GM12878 (cell line): ENCODE results near the gene ZNF716.

Source experiments
- CTCF ChIP-seq, 3 experiments: IDR thresholded peaks in 2 of 3; conservative IDR thresholded peaks in 1 of 3; 2 replicates each; pipeline ENCODE4 v1.5.1; 2011; ENCODE audit warnings: low read depth in 3 of 3, low read length in 3 of 3, mild to moderate bottlenecking in 3 of 3, control low read depth in 2 of 3, moderate library complexity in 2 of 3, inconsistent platforms in 1 of 3, mixed read lengths in 1 of 3; ENCODE audit not compliant: control insufficient read depth in 2 of 3, insufficient read depth in 1 of 3; ENCODE audit errors: extremely low read depth in 1 of 3
- EP300 ChIP-seq, 2 experiments: fragments of 150-350 bp in 1 of 2; IDR thresholded peaks; 2 replicates each; pipeline ENCODE4 v1.6.1; 2011 to 2012; ENCODE audit warnings: low read depth in 2 of 2, low read length in 2 of 2, borderline replicate concordance in 1 of 2, improper control_type of control experiment in 1 of 2, inconsistent platforms in 1 of 2; ENCODE audit not compliant: control insufficient read depth in 1 of 2
- EZH2 ChIP-seq: IDR thresholded peaks from 2 replicates; pipeline ENCODE4 v1.6.1; 2012; ENCODE audit warnings: low read depth, mild to moderate bottlenecking, control low read depth, inconsistent platforms, low read length, borderline replicate concordance; ENCODE audit not compliant: control insufficient read depth
- JUND ChIP-seq: IDR thresholded peaks from 2 replicates; pipeline ENCODE4 v1.6.1; 2012; ENCODE audit warnings: low read depth, mild to moderate bottlenecking, low read length, improper control_type of control experiment, moderate library complexity
- POLR2A ChIP-seq: IDR thresholded peaks from 2 replicates; pipeline ENCODE4 v1.6.1; 2011; ENCODE audit warnings: low read depth, mild to moderate bottlenecking, low read length
- SMARCA5 ChIP-seq: fragments of 450-650 bp; IDR thresholded peaks from 2 replicates; pipeline ENCODE4 v1.6.1; 2017; ENCODE audit warnings: mild to moderate bottlenecking

DNA sequence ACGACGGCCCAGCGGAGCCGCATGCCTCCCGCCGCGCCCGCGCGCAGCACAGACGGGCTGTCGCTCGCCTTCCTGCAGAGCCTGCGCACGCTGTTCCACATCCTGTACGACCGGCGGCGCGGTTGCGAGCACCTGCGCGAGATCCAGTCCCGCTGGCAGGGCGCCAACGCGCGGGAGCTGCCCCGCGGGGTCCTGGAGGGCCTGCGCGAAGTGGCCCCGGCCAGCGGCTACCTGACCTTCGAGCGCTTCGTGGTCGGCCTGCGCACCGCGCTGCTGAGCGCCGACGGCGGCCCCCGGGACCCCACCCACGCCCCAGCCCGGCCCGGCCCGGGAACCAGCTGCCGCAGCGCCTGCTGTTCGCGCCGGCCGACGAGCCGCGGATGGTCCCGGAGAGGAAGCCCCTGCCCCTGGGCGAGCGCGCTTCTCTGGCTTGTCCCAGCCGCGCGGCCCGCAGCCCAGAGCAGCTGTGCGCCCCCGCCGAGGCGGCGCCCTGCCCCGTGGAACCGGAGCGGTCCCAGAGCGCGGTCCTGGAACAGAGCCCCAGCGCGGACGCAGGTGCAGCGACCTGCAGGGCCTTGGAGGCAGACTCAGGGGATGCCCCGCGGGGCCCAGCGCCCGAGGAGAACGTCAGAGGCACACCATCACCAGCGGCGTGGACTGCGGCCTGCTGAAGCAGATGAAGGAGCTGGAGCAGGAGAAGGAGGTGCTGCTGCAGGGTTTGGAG lies 25.3 kb upstream of the ZNF716 start:
- TF ChIP-seq EP300 (IDR thresholded peaks at IDR 0.05; ENCODE audit: borderline replicate concordance in 1 of 2, control insufficient read depth in 1 of 2, low read depth in 2 of 2, low read length in 2 of 2) (no peak), EZH2 (no peak), POLR2A (no peak), SMARCA5 (no peak), CTCF (IDR thresholded peaks at IDR 0.05 in 2 of 3, conservative IDR thresholded peaks at IDR 0.05 in 1 of 3; ENCODE audit: control insufficient read depth in 2 of 3, extremely low read depth in 1 of 3, insufficient read depth in 1 of 3, low read depth in 3 of 3, low read length in 3 of 3) (no peak), JUND (no peak)
